Activated CD4-positive, CD25-positive, alpha-beta regulatory T cell treated with anti-CD3 and anti-CD28 coated beads, Interleukin-2, amount 50 U/mL, for 72 hours (primary cell): Measurements from ENCODE around the gene STAU1.
A peak's percentile ranks its signal among the peaks of the same experiment; 100 is the strongest.
"Not testable (repeated sequence)": the region's sequence is repeated elsewhere in the genome, so short reads cannot be mapped to it uniquely, and the experiment has no call there.

Experiments used
- DNase-seq: peaks from one replicate; pipeline ENCODE4 v3.0.0; 2021

Gene STAU1, protein sequence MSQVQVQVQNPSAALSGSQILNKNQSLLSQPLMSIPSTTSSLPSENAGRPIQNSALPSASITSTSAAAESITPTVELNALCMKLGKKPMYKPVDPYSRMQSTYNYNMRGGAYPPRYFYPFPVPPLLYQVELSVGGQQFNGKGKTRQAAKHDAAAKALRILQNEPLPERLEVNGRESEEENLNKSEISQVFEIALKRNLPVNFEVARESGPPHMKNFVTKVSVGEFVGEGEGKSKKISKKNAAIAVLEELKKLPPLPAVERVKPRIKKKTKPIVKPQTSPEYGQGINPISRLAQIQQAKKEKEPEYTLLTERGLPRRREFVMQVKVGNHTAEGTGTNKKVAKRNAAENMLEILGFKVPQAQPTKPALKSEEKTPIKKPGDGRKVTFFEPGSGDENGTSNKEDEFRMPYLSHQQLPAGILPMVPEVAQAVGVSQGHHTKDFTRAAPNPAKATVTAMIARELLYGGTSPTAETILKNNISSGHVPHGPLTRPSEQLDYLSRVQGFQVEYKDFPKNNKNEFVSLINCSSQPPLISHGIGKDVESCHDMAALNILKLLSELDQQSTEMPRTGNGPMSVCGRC

GRCh38 chr20:49187851-49188641 is at the start of gene STAU1:
TSS of gene STAU1 (minus strand) at chr20:49188334. CDS start at chr20:49166201, 22,133 bp downstream.
- peak; percentile 91 for DNase-seq

DNA sequence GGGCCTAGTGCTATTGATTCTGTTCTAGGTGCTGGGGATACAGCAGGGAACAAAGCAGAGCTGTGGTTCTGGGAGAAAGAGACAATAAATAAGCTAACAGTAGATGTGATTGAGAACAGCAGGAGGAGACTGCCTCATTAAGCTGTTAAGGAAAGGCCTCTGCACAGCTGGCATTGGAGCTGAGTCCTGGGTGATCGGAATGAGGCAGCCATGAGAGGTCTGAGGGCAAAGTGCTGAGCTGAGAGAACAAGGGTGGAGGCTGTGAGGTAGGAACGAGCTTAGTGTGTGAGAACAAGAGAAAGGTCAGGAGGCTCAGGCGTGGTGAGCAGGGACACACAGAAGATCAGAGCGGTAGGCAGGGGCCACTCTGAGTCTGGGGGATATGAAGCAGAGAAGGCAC is 49.4 kb upstream of the STAU1 start:
- no peak for DNase-seq

GRCh38 chr20:49236301-49236700 is 48.2 kb upstream of the STAU1 start:
- DNase-seq, result no peak

DNA sequence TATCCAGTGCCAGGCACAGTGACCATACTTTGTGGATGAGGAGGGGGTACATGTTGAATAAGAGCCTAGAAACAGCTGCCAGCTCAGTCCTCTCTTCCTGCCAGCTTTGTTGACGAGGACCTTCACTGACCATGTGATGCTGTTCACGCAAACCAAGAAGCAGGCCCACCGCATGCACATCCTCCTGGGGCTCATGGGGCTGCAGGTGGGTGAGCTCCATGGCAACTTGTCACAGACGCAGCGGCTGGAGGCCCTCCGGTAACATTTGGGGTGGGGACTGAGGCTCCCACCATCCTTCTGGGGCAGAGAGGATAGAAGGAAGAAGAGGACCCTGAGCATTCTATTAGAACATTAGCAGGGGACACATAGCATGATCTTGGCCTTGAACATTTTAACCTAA is 46.7 kb upstream of the STAU1 start:
- DNase-seq, result no peak

DNA sequence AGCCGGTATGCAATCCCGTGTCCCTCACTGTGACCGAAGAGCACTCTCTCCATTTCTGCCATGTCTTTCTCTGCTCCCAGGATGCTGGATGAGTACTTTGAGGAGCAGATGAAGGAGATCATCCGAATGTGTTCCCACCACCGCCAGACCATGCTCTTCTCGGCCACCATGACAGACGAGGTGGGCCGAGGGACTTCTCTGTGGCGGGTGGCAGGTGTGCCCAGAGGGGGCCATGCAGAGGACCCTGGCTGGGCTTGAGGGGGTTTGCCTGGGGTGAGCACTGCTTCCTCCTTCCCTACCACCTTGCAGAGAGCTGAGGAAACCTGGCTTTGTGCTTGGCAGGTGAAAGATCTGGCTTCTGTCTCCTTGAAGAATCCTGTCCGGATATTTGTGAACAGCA is 45.1 kb upstream of the STAU1 start:
- no peak for DNase-seq

GRCh38 chr20:49231471-49231870 is 43.3 kb upstream of the STAU1 start:
- no peak for DNase-seq

- no peak for DNase-seq
Observed at GRCh38 chr20:49230561-49231133, 42.5 kb upstream of the STAU1 start.

- no peak for DNase-seq
Observed at GRCh38 chr20:49230021-49230420, 41.9 kb upstream of the STAU1 start.

GRCh38 chr20:49229381-49229780 is 41.2 kb upstream of the STAU1 start:
- DNase-seq, result no peak

DNA sequence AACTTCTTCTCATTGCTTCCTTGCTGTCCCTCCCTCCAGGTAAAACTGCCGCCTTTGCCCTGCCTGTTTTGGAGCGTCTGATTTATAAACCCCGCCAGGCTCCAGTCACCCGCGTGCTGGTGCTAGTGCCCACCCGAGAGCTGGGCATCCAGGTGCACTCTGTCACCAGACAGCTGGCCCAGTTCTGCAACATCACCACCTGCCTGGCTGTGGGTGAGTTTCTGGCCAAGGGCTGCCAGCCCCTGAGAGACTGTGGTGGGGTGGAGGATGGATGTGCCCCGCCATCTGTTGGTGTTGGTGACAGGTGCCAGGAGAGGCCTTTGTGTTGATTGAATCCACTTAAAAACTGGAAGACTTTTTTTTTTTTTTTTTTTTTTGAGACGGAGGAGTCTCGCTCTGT is 40.5 kb upstream of the STAU1 start:
- DNase-seq, result no peak

DNA sequence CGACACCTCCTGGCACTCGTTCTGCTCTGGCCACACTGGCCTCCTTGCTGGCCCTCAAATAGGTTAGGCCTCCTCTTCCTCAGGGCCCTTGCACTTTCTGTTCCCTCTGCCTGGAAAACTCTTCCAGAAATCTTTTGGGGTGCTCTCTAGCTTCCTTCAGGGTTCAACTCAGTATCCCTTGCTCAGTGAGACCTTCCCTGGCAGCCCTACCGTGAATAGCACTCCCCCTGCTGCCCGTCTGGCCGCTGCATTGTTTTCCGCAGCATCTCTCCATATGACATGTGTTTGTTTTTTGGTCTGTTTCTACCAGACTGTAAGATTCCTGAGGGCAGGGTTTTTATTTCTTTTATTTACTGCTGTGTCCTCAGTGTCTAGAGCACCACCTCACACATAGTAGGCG is 37.8 kb upstream of the STAU1 start:
- DNase-seq, result no peak

DNA sequence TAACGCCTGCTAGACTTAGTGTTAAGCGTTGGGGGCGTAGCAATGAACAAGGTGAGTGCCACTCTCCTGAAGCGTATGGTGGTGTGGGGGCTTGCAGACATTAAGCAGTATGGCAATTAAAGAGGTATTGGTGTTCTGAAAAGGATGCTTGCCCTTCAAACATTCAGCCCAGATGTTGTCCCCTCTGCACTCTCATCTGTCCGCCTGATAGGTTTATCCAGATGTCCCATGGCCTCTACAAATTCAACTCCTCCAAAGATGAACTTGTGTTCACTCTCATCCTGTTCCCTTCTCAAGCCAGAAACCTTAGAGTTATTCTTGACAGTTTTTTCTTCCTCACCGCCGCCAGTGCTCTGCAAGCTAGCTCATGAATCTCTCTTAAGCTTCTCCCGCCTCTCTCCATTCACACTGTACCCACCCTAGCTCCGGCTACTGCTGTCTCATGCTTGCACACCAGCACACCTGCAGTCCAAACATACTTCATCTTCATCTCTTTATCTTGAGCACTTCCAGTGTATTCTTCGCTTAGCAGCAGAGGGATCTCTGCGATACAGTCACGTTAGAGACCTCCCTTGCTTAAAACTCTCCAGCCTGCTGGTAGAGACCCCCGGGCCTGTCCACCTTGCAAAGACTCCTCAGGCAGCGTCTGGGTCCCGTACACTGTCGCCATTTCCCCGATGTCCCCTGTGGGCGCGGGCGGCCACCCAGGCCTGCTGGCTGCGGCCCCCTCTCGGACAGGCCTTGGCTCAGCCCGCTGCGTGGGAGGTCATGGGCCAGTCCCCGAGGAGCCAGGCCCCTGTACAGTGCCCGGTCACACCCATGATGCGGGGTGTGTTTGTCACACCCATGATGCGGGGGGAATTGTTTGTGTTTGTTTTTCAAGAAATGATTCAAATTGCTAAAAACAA is 32.0 kb upstream of the STAU1 start:
- DNase-seq, result no peak

DNA sequence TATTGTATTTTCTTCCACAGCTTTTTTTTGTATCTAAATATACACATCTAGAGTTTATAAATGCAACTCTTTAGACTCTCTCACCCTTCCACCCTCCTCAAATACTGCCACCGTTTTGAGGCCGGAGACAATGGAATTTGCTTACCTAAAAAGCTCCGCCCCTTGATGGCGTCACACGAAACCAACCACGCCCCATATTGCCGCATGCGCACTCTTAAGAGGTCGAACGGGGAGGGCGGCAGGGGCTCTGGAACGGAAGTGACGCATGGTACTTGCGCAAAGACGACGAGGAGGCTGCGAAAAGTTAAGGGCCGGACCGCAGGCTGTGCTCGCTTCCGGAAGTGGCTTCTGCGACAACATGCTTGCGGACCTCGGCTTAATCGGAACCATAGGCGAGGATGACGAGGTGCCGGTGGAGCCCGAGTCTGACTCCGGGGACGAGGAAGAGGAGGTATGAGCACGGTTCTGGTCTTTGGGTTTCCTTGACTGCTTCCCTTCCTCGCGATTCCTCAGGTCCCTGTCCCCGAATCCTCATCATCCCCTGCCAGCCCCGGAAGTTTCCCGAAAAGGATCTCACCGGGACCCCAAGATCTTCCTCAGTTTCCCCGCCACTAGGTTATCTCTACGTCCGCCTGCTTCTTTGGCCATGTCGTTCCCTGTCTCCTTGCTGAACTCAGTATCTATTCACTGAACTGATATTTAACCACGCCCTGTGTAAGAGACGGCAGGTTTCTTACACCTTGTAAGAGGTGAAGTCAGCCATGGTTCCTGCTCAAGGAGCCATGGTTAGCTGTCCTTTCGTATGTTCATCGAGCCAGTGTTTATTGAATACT is 31.2 kb upstream of the STAU1 start, which contains the start of gene DDX27:
TSS of gene DDX27 (plus strand) at position 326 of the 833 bp plus-strand sequence. CDS start at position 359, 33 bp downstream.
- DNase-seq, result peak; percentile 95

DNA sequence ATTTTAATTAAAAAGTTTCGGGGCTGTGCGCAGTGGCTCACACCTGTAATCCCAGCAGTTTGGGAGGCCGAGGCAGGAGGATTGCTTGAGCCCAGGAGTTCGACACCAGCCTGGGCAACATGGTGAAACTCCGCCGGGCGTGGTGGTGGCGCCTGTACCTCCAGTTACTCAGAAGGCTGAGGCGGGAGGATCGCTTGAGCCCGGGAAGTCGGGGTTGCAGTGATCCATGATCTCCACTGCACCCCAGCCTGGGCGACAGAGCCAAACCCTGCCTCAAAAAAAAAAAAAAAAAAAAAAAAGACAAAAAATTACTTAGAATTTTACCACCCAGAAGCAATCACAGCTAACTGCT is 30.6 kb upstream of the STAU1 start:
- not testable (repeated sequence) for DNase-seq

DNA sequence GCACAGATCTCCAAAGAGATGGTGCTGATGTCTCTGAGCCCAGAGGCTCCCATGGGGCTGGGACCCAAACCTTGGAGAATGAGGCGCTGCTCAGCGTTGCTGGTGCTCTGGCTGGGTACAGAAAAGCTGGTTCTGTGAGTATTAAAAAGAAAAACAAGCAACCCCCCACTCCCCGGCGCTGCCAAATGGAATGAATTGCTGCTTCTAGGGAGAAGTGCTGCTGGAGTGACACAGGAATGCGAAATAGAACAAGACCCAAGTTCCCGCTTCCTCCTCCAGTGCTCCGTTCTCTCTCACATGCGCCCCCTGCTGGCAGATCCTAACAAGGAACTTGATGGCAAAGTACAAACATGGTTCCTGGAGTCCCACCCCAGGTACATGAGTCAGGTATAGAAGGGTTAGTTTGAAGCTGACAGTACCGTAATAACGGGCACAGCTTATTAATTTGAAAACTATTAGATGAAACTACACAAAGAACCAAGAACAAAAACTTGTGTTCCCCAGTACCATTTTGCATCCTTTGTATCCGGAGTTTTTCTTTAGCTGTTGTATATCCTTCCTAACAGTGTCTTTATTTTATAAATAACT is 29.0 kb upstream of the STAU1 start:
- DNase-seq, result peak; percentile 95

GRCh38 chr20:49215232-49215631 is 27.1 kb upstream of the STAU1 start:
- DNase-seq, result no peak

DNA sequence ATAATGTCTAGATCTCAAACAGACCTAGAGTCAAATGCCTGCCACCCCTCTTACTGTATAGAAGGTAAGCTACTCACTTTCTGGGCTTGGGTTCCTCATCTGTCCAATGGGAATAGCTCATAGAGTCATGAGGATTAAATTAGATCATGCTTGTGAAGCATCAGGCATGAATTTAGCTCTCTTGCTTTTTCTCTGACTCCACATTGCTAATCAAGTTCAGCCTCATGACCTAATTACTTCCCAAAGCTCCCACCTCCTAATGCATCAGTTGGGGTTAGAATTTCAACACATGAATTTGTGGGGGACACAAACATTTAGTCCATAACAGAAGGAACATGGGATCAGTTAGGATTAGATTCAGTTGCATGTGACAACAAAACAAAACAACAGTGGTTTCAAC is 26.4 kb upstream of the STAU1 start:
- no peak for DNase-seq

DNA sequence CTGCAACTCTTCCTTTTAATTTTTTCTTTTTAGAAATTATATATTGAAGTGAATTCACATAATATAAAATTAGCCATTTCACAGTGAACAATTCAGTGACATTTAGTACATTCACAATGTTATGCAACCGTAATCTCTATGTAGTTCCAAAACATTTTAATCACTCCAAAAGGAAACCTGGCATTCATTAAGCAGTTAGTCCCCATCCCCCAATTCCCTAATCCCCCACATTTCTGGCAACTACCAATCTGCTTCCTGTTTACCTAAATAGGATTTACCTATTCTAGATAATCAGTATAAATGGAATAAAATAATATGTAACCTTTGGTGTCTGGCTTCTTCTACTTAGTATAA is 22.6 kb upstream of the STAU1 start:
- DNase-seq, result no peak

DNA sequence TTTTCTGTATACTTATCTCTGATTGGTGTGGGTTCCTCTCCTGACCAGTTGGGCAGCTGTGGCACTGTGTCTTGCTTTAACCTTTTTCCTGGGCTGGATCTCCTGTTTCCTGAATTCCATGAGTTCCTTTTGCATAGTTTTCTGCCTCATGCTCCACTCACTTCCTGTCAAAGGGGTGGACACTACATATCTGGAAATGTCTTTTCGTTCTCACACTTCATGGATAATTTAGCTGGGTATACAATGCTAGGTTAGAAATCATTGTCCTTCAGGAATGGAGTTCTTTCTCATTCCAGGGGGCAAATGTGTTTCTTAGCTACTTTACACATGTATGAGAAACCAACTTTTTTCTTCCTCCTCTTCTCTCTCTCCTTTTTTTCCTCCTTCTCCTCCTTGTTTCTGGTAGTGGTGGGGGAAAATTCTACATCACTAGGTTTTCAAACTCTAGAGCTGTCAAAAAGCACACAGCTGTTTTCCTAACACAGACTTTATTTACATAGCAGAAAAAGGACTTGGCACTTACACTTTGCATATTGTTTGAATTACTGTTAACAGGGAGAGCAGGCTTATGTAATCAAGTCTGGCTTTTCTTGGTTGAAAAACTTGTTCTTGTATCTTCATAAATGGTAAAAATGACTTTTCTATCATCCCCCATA is 22.1 kb upstream of the STAU1 start:
- no peak for DNase-seq

GRCh38 chr20:49207076-49207475 is 18.9 kb upstream of the STAU1 start:
- no peak for DNase-seq

DNA sequence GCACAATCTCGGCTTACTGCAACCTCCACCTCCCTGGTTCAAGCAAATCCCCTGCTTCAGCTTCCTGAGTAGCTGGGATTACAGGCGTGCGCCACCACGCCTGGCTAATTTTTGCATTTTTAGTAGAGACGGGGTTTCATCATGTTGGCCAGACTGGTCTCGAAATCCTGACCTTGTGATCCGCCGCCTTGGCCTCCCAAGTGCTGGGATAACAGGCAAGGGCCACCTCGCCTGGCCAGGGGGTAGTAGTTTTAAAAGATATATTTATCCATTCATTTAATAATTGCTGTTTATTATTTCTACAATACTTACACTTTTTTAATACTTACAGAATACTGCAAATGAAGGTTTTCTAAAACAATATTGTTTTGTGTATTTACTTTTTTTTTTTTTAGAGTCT is 15.6 kb upstream of the STAU1 start:
- no peak for DNase-seq
